Hepatocyte (in vitro differentiated cells): ENCODE measurements around the gene TSPAN32. TPM values are rescaled to one million over a fixed set of nuclear protein-coding genes. Genes with fewer than 3 reads are reported as not detected.

Experiments used
- DNase-seq: peaks from one replicate; pipeline ENCODE4 v3.0.0-alpha.2; 2016; ENCODE audit warnings: low spot score
- H2AFZ ChIP-seq: fragments of 200-600 bp; sonication (generic); 2 replicates; pipeline ENCODE4 v1.6.0; 2016; ENCODE audit warnings: antibody characterized with exemption, mild to moderate bottlenecking
- H3K27ac ChIP-seq: fragments of 200-600 bp; sonication (generic); 2 replicates; pipeline ENCODE4 v1.5.1; 2016; ENCODE audit warnings: mild to moderate bottlenecking
- H3K27me3 ChIP-seq: fragments of 200-600 bp; sonication (generic); 2 replicates; pipeline ENCODE4 v1.6.1; 2016
- H3K36me3 ChIP-seq: fragments of 200-600 bp; sonication (generic); replicated peaks from 2 replicates; pipeline ENCODE4 v1.5.1; 2016; ENCODE audit warnings: low read depth; ENCODE audit not compliant: insufficient read depth
- H3K4me1 ChIP-seq: fragments of 200-600 bp; sonication (generic); 2 replicates; pipeline ENCODE4 v1.5.1; 2016; ENCODE audit warnings: mild to moderate bottlenecking, moderate library complexity; ENCODE audit not compliant: insufficient read depth
- H3K4me2 ChIP-seq: fragments of 200-600 bp; sonication (generic); 2 replicates; pipeline ENCODE4 v1.6.0; 2016
- H3K4me3 ChIP-seq: fragments of 200-600 bp; sonication (generic); 2 replicates; pipeline ENCODE4 v1.5.1; 2016; ENCODE audit warnings: mild to moderate bottlenecking
- H3K79me2 ChIP-seq: fragments of 200-600 bp; sonication (generic); 2 replicates; pipeline ENCODE4 v1.6.0; 2017; ENCODE audit warnings: mild to moderate bottlenecking
- H3K9me2 ChIP-seq: fragments of 200-600 bp; sonication (generic); replicated peaks from 2 replicates; pipeline ENCODE4 v1.6.0; 2017; ENCODE audit warnings: mild to moderate bottlenecking; ENCODE audit not compliant: insufficient read depth
- H3K9me3 ChIP-seq: fragments of 200-600 bp; sonication (generic); 2 replicates; pipeline ENCODE4 v1.5.1; 2016; ENCODE audit warnings: low read depth, mild to moderate bottlenecking
- H4K20me1 ChIP-seq: fragments of 200-600 bp; sonication (generic); 2 replicates; pipeline ENCODE4 v1.6.0; 2016; ENCODE audit warnings: mild to moderate bottlenecking; ENCODE audit not compliant: insufficient read depth, poor library complexity, severe bottlenecking
- EZH2 ChIP-seq: fragments of 200-600 bp; sonication (generic); IDR thresholded peaks from 2 replicates; pipeline ENCODE4 v1.6.1; 2016; ENCODE audit warnings: antibody characterized with exemption, mild to moderate bottlenecking, borderline replicate concordance
- EZH2phosphoT487 ChIP-seq: fragments of 200-600 bp; sonication (generic); IDR thresholded peaks from one replicate; pipeline ENCODE4 v1.6.1; 2018; ENCODE audit warnings: antibody characterized with exemption, mild to moderate bottlenecking, low read depth, moderate library complexity; ENCODE audit not compliant: unreplicated experiment, severe bottlenecking
- WGBS: methylation state at CpG from one replicate; pipeline ENCODE4 v1.1.6; 2016; ENCODE audit warnings: low lambda C conversion rate; ENCODE audit errors: missing lambda C conversion rate; 5-methylcytosine and 5-hydroxymethylcytosine counted together
- polyA plus RNA-seq: library from polyadenylated mRNA; unstranded; fragments of >200 nt; fragmentation: Nextera tagmentation; extraction: Ambion mirVana; gene quantifications from 2 replicates; pipeline ENCODE4 v1.2.1, GENCODE V29; 2016
- total RNA-seq: library from RNA; depleted of rRNA; stranded (reverse); fragments of >200 nt; gene quantifications from 2 replicates; pipeline ENCODE4 v1.2.3, GENCODE V29; 2014
- TF ChIP-seq, protein P1 (sequence below): fragments of 200-600 bp; sonication (generic); IDR thresholded peaks from 2 replicates; pipeline ENCODE4 v1.5.1; 2016; ENCODE audit warnings: antibody characterized with exemption, mild to moderate bottlenecking; ENCODE audit not compliant: poor library complexity

TSPAN32 gene
- total and polyA plus RNA-seq, 2 experiments from 2014 or later = 1.5 to 4.8 TPM

DNA sequence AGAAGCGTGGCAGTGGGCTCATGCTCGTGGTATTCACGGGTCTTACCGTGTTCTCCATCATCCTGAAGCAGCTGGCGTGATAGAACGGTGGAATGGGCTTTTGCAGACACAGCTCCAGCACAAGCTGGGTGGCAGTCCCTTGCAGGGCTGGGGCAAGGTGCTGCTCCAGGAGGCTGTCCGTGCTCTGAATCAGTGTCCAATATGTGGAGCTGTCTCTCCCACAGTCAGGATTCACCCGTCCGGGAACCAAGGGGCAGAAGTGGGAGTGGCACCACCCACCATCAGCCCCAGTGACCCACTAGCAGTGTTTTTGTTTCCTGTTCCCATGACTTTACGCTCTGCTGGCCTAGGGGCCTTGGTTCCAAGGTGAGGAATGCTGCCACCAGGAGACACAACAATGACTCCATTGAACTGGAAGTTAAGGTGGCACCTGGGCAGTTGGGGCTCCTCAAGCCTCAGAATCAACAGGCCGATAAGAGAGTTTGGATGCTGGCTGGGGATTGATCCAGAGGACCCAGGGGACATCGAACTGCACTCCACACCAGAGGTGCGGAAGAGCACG is 58.3 kb downstream of the TSPAN32 start:
- Histone ChIP-seq H3K4me1 (no peaks in the 10 kb centered on the region), H3K27me3 (no peaks in the 10 kb centered on the region), H3K27ac (no peak overlapping the region), H3K4me2 (no peak overlapping the region), H3K36me3 (no peaks in the 10 kb centered on the region), H2AFZ (no peak overlapping the region), H3K4me3 (no peak overlapping the region), H3K79me2 (no peaks in the 10 kb centered on the region), H4K20me1 (no peaks in the 10 kb centered on the region), H3K9me3 (no peaks in the 10 kb centered on the region), H3K9me2 (no peaks in the 10 kb centered on the region)
- TF ChIP-seq, protein P1, sequence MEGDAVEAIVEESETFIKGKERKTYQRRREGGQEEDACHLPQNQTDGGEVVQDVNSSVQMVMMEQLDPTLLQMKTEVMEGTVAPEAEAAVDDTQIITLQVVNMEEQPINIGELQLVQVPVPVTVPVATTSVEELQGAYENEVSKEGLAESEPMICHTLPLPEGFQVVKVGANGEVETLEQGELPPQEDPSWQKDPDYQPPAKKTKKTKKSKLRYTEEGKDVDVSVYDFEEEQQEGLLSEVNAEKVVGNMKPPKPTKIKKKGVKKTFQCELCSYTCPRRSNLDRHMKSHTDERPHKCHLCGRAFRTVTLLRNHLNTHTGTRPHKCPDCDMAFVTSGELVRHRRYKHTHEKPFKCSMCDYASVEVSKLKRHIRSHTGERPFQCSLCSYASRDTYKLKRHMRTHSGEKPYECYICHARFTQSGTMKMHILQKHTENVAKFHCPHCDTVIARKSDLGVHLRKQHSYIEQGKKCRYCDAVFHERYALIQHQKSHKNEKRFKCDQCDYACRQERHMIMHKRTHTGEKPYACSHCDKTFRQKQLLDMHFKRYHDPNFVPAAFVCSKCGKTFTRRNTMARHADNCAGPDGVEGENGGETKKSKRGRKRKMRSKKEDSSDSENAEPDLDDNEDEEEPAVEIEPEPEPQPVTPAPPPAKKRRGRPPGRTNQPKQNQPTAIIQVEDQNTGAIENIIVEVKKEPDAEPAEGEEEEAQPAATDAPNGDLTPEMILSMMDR = no peak
- DNase-seq = no peak
- WGBS = 92% methylated on average over 14 of the region's 14 CpGs

DNA sequence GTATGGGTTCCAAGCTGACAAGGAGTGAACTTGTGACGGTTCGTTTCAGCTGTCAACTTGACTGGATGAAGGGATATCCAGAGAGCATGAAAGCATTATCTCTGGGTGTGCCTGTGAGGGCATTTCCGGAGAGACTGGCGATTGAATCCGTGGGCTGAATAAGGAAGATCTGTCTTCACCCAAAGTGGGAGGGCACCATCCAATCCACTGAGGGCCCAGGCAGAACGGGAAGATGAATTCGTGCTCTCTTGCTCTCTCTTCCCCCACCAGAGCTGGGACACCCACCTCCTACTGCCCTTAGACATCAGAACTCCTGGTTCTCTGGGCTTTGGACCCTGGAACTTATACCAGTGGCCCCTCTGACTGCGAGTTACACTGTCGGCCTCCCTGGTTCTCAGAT is 59.8 kb downstream of the TSPAN32 start:
- H3K79me2 ChIP-seq = no peaks in the 10 kb centered on the region
- no peak overlapping the region for H2AFZ ChIP-seq
- no peaks in the 10 kb centered on the region for H3K9me2 ChIP-seq
- no peak for DNase-seq
- no peaks in the 10 kb centered on the region for H3K9me3 ChIP-seq
- no peaks in the 10 kb centered on the region for H3K4me1 ChIP-seq
- H3K36me3 ChIP-seq = no peaks in the 10 kb centered on the region
- no peak overlapping the region for H3K27ac ChIP-seq
- TF ChIP-seq EZH2phosphoT487 (no peak), EZH2 (no peak)
- TF ChIP-seq, protein P1 = no peak
- no peak overlapping the region for H3K4me3 ChIP-seq
- H3K4me2 ChIP-seq = no peak overlapping the region
- 79% methylated on average over 9 of the region's 9 CpGs for whole genome bisulfite sequencing
- no peaks in the 10 kb centered on the region for H3K27me3 ChIP-seq
- no peaks in the 10 kb centered on the region for H4K20me1 ChIP-seq

DNA sequence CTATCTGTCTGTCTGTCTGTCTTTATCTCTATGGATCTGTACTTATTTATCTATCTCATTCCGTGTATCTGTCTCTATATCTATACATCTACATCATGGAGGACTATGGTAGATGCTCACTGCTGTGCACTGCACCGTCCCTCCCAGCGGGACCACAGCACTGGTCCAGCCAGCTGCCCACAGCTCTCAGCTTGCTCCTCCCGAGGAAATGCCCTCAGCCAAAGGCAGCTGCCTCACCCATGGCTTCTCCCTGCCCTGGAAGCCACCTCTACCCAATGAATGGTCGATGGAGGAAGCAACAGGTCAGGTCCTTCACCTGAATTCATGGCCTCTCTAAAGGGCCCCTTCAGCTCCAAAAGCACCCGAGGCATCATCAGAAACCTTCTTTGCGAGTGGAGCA is 60.6 kb downstream of the TSPAN32 start:
- no peak for TF ChIP-seq EZH2phosphoT487
- TF ChIP-seq, protein P1 = no peak
- H3K4me1 ChIP-seq = no peaks in the 10 kb centered on the region
- H2AFZ ChIP-seq = no peak overlapping the region
- DNase-seq = no peak
- H3K79me2 ChIP-seq = no peaks in the 10 kb centered on the region
- no peak overlapping the region for H3K4me2 ChIP-seq
- H4K20me1 ChIP-seq = no peaks in the 10 kb centered on the region
- no peak overlapping the region for H3K27ac ChIP-seq
- H3K9me2 ChIP-seq = no peaks in the 10 kb centered on the region
- no peak overlapping the region for H3K4me3 ChIP-seq
- H3K27me3 ChIP-seq = no peaks in the 10 kb centered on the region
- WGBS = 86% methylated on average over 7 of the region's 7 CpGs
- no peaks in the 10 kb centered on the region for H3K36me3 ChIP-seq
- H3K9me3 ChIP-seq = no peaks in the 10 kb centered on the region

DNA sequence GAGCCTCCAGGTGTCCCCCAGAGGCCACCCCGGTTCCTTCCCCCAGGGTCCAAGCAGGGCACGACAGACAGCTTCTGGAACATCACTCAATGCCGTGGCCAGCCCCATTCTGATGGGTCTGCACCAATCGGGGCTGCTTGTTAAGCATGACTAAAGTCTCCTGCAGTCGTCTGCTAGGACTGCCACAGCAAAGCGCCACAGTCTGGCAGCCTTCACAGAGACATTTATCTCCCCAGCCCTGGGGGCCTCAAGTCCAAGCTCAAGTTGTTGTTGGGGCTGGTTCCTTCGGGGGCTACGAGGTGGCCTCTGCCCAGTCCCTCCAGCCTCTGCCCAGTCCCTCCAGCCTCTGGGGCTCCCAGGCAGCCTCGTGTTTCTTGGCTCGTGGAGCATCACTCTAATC is 61.3 kb downstream of the TSPAN32 start:
- DNase-seq = no peak
- no peak overlapping the region for H3K4me2 ChIP-seq
- H2AFZ ChIP-seq = no peak overlapping the region
- no peaks in the 10 kb centered on the region for H3K4me1 ChIP-seq
- TF ChIP-seq, protein P1 = no peak
- TF ChIP-seq EZH2 (no peak), EZH2phosphoT487 (no peak)
- no peaks in the 10 kb centered on the region for H3K79me2 ChIP-seq
- H3K36me3 ChIP-seq = no peaks in the 10 kb centered on the region
- no peaks in the 10 kb centered on the region for H3K9me2 ChIP-seq
- no peaks in the 10 kb centered on the region for H3K27me3 ChIP-seq
- no peaks in the 10 kb centered on the region for H4K20me1 ChIP-seq
- no peak overlapping the region for H3K4me3 ChIP-seq
- no peaks in the 10 kb centered on the region for H3K9me3 ChIP-seq
- 90% methylated on average over 10 of the region's 10 CpGs for whole genome bisulfite sequencing
- H3K27ac ChIP-seq = no peak overlapping the region
